HepG2 (cell line): ENCODE results near the gene ZBTB7C. TPM values are rescaled to one million over a fixed set of nuclear protein-coding genes. Genes with fewer than 3 reads are reported as not detected.

Source experiments
- ATAC-seq: fragments of 200-7000 bp; cut with Tn5 transposase; 3 replicates; pipeline ENCODE4 v1.9.1; 2020; ENCODE audit warnings: mild to moderate bottlenecking, moderate library complexity
- BruUV-seq: library from RNA; stranded (reverse); fragments of 400-500 nt; replicated peaks from 2 replicates; lab custom pipeline; 2021; lab: Mats Ljungman, UMichigan
- CTCF ChIA-PET: fragments of 300-600 bp; formaldehyde crosslinking; extraction: SDS; loops from one replicate; lab custom pipeline; 2021; ENCODE audit warnings: low total read pairs, inconsistent platforms, low intra/inter-chr PET ratio; lab: Yijun Ruan, JAX
- POLR2A ChIA-PET: fragments of 350-600 bp; sonication (Branson Sonifier 250); formaldehyde crosslinking; loops from one replicate; lab custom pipeline; 2020; ENCODE audit warnings: antibody characterized with exemption, inconsistent platforms; lab: Yijun Ruan, JAX
- DNase-seq: peaks from one replicate; pipeline ENCODE4 v3.0.0-alpha.2; 2015; ENCODE audit warnings: low spot score
- FAIRE-seq: peaks from 3 replicates; lab custom pipeline; 2011; peaks lifted over from hg19 to GRCh38; lab: Jason Lieb, UNC
- H2AFZ ChIP-seq: one replicate; pipeline ENCODE4 v1.6.1; 2011; ENCODE audit warnings: low read length, inconsistent platforms
- H3K27ac ChIP-seq: fragments of 300-600 bp; 3 replicates; pipeline ENCODE4 v1.8.0; 2011; ENCODE audit warnings: mixed run types, mild to moderate bottlenecking, mixed read lengths, low read length, inconsistent platforms; ENCODE audit not compliant: insufficient read depth; ENCODE audit errors: extremely low read length
- H3K27me3 ChIP-seq, 2 experiments: fragments of 200-600 bp in 1 of 2; 2 replicates in 1 of 2; 3 replicates in 1 of 2; pipeline versions ENCODE4 v1.6.0 to v1.8.0; 2011; ENCODE audit warnings: low read length in 2 of 2, mild to moderate bottlenecking in 2 of 2, moderate library complexity in 2 of 2, inconsistent platforms in 1 of 2; ENCODE audit not compliant: insufficient read depth in 2 of 2, control insufficient read depth in 1 of 2
- H3K36me3 ChIP-seq, 2 experiments: fragments of 200-600 bp in 1 of 2; replicated peaks in 1 of 2; 2 replicates in 1 of 2; 3 replicates in 1 of 2; pipeline versions ENCODE4 v1.5.1 to v1.8.0; 2011; ENCODE audit warnings: low read length in 2 of 2, inconsistent platforms in 1 of 2; ENCODE audit not compliant: insufficient read depth in 2 of 2, control insufficient read depth in 1 of 2
- H3K4me1 ChIP-seq: 2 replicates; pipeline ENCODE4 v1.5.1; 2012; ENCODE audit warnings: low read length, inconsistent platforms; ENCODE audit not compliant: insufficient read depth
- H3K4me2 ChIP-seq: 2 replicates; pipeline ENCODE4 v1.6.0; 2011; ENCODE audit warnings: low read depth, low read length, inconsistent platforms
- H3K4me3 ChIP-seq, 3 experiments: fragments of 200-600 bp in 1 of 3; sonication (generic), shearing (Covaris generic) in 1 of 3; replicated peaks in 1 of 3; 2 replicates each; pipeline ENCODE4 v1.5.1; 2011 to 2016; ENCODE audit warnings: low read length in 3 of 3, inconsistent platforms in 2 of 3, low read depth in 2 of 3, mild to moderate bottlenecking in 2 of 3, control low read depth in 1 of 3, mixed read lengths in 1 of 3; ENCODE audit not compliant: insufficient read depth in 1 of 3
- H3K79me2 ChIP-seq: one replicate; pipeline ENCODE4 v1.6.1; 2011; ENCODE audit warnings: low read length, inconsistent platforms; ENCODE audit not compliant: insufficient read depth
- H3K9ac ChIP-seq: 2 replicates; pipeline ENCODE4 v1.6.0; 2011; ENCODE audit warnings: mild to moderate bottlenecking, low read depth, low read length, inconsistent platforms; ENCODE audit not compliant: insufficient read depth
- H3K9me3 ChIP-seq: 2 replicates; pipeline ENCODE4 v1.5.1; 2012; ENCODE audit warnings: mild to moderate bottlenecking, low read length
- H4K20me1 ChIP-seq: 2 replicates; pipeline ENCODE4 v1.6.0; 2011; ENCODE audit warnings: inconsistent platforms, mild to moderate bottlenecking, low read length, moderate library complexity; ENCODE audit not compliant: insufficient read depth
- MAFF ChIP-seq: IDR thresholded peaks from 2 replicates; pipeline ENCODE4 v1.6.1; 2011; ENCODE audit warnings: low read depth, low read length, improper control_type of control experiment
- MAFK ChIP-seq, 2 experiments: IDR thresholded peaks in 1 of 2; conservative IDR thresholded peaks in 1 of 2; 2 replicates each; pipeline ENCODE4 v1.6.1; 2011; ENCODE audit warnings: improper control_type of control experiment in 2 of 2, low read length in 2 of 2
- ZNF672 ChIP-seq: sonication (generic); formaldehyde crosslinking; IDR thresholded peaks from 2 replicates; pipeline ENCODE4 v1.8.1; 2022; ENCODE audit warnings: missing genetic modification reagents
- ZNF780A ChIP-seq: sonication (generic); formaldehyde crosslinking; IDR thresholded peaks from 2 replicates; pipeline ENCODE4 v1.8.0; 2022; ENCODE audit warnings: mild to moderate bottlenecking, missing genetic modification reagents, moderate library complexity
- ZNF841 ChIP-seq: sonication (generic); formaldehyde crosslinking; IDR thresholded peaks from 2 replicates; pipeline ENCODE4 v1.8.1; 2023; ENCODE audit warnings: missing genetic modification reagents, borderline replicate concordance
- WGBS: methylation state at CpG from one replicate; pipeline ENCODE4 v1.1.6; 2017; ENCODE audit warnings: low lambda C conversion rate; 5-methylcytosine and 5-hydroxymethylcytosine counted together
- in situ Hi-C: cut with HindIII; loops from 2 replicates; pipeline ENCODE4 v1.10.0; 2017; ENCODE audit warnings: low pct_unique_long_range_greater_than_20kb; ENCODE audit not compliant: extremely low pct_ligation_motif_present
- intact Hi-C: fragments of 100-400 bp; cut with micrococcal nuclease; formaldehyde crosslinking; loops from one replicate; pipeline ENCODE4 v1.10.0; 2022; ENCODE audit not compliant: unreplicated experiment
- polyA plus RNA-seq, 8 experiments: library from polyadenylated mRNA; depleted of rRNA in 3 of 8; stranded (reverse) in 7 of 8; unstranded in 1 of 8; fragments of >200 nt; fragmentation: Illumina TruSeq in 4 of 8; extraction: Trizol in 4 of 8; gene quantifications; 2 replicates each; pipeline versions ENCODE4 v1.2.1 to v1.2.3, GENCODE V29; 2011 to 2016; ENCODE audit warnings: low read depth in 4 of 8, missing spikeins in 1 of 8, mixed read lengths in 1 of 8; ENCODE audit not compliant: insufficient read depth in 1 of 8
- total RNA-seq, 5 experiments: library from RNA; depleted of rRNA; stranded (reverse); fragments of >200 nt; fragmentation: Illumina TruSeq; extraction: Trizol; gene quantifications; 2 replicates each; pipeline ENCODE4 v1.2.3, GENCODE V29; 2016; ENCODE audit warnings: low read depth in 1 of 5

The ZBTB7C gene
- total and polyA plus RNA-seq, 2 of the 13 experiments (the other 11 are each of a cell fraction or from before 2014, with no cell fraction given) = 0.01 to 0.04 TPM

- Histone ChIP-seq H3K4me2 (no peak overlapping the region), H3K79me2 (no peaks in the 10 kb centered on the region), H3K27me3 (peaks cover 0 to 6% of the 10 kb centered on the region in 2 experiments; a peak in 3 of 5 replicates), H4K20me1 (no peaks in the 10 kb centered on the region), H3K4me3 (no peak overlapping the region), H3K9ac (no peak overlapping the region), H3K9me3 (peaks cover 7% of the 10 kb centered on the region; the same call in 1 of the 2 replicates), H3K36me3 (no peaks in the 10 kb centered on the region), H3K27ac (no peak overlapping the region), H2AFZ (no peak overlapping the region), H3K4me1 (no peaks in the 10 kb centered on the region)
- ATAC-seq = no peak
- DNase-seq = no peak
- intact Hi-C loops = no loop called here
- TF ChIP-seq MAFF (peak; percentile 96), ZNF672 (CRISPR knock-in tag) (no peak), MAFK (conservative IDR thresholded peaks at IDR 0.05 in 1 of 2, IDR thresholded peaks at IDR 0.05 in 1 of 2; ENCODE audit: low read length in 2 of 2) (peak; percentile 94 to 98)
- ChIA-PET POLR2A (no interaction called here), CTCF (no interaction called here)
- in situ Hi-C loops = no loop called here
- no TSS peak for BruUV-seq
- no peak for FAIRE-seq
Measured at GRCh38 chr18:48365965-48366364, 43.2 kb downstream of the ZBTB7C start.

- Histone ChIP-seq H3K9me3 (peaks cover 7% of the 10 kb centered on the region; the same call in 1 of the 2 replicates), H3K79me2 (no peaks in the 10 kb centered on the region), H3K4me1 (no peaks in the 10 kb centered on the region), H3K4me2 (no peak overlapping the region), H2AFZ (no peak overlapping the region), H3K4me3 (no peak overlapping the region), H3K36me3 (no peaks in the 10 kb centered on the region), H3K9ac (no peak overlapping the region), H3K27ac (no peak overlapping the region), H4K20me1 (no peaks in the 10 kb centered on the region), H3K27me3 (peaks cover 0 to 6% of the 10 kb centered on the region in 2 experiments; a peak in 2 of 5 replicates)
- CTCF ChIA-PET = no interaction called here
- no peak for TF ChIP-seq ZNF841
- TF ChIP-seq ZNF780A (CRISPR knock-in tag) = no peak
- ATAC-seq = no peak
- intact Hi-C loops = no loop called here
- no peak for DNase-seq
- no peak for FAIRE-seq
- 60% methylated on average over 5 of the region's 5 CpGs for WGBS
- POLR2A ChIA-PET = no interaction called here
- BruUV-seq = no TSS peak
- in situ Hi-C loops = no loop called here
Measured at GRCh38 chr18:48364146-48364545, 45.0 kb downstream of the ZBTB7C start.
